Measurements from ENCODE around the gene EIF1.
A peak's percentile ranks its signal among the peaks of the same experiment; 100 is the strongest.

EIF1 gene

DNA sequence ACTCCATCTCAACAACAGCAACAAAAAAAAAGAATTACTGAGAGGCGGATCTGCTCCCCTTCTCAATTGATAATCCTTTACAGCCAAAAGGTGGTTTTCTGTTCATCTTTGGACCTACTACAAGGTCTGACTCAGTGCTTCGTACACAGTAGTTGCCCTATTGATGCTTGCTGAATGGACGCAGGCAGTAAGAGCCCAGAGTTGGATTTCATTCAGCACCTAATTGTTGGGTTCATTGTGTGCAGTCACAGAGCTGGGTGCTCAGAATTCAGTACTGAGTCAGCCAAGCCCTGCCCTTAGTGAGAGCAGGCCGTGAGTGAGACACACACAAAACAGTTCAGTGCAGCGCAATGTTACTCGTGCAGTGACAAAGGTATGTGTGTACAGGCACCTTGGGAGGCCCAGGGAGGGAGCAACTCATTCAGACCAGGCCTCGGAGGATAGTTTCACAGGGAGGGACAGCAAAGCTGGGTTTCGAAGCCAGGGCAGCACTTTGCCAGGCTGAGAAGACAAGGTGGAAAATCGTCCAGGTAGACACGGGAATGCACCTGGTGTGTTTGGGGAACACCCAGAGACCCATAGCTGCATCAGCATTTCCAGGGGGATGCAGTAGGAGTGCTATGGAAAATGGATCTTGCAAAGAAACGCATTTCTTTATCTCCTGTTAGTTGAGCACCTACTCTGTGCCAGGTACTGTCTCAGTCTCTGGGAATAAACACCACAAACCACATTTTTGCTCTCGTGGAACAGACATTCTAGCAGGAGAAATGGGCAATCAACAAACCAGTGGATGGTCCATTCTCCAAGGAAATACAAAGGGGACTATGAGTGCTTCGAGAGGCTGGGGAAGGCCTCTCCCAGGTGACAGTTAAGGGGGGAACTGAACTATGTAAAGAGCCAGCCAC lies 46.2 kb upstream of the EIF1 start:
- no peak for DNase-seq
- H3K27ac ChIP-seq (ENCODE audit: low read depth, low read length): no peak overlapping the region
- no peak overlapping the region for H2BK120ac ChIP-seq (ENCODE audit: insufficient read depth, low read length, poor library complexity)
- H3K9me3 ChIP-seq (ENCODE audit: insufficient read depth, low read depth, low read length): no peaks in the 10 kb centered on the region
- H3K4ac ChIP-seq (ENCODE audit: low read depth, low read length): no peak overlapping the region
- no peaks in the 10 kb centered on the region for H3K27me3 ChIP-seq (ENCODE audit: insufficient read depth, low read length)
- H3K79me1 ChIP-seq (ENCODE audit: low read length): peaks cover 12% of the 10 kb centered on the region
- no peaks in the 10 kb centered on the region for H3K79me2 ChIP-seq (ENCODE audit: control insufficient read depth, insufficient read depth, low read length, poor library complexity)
- H2BK12ac ChIP-seq (ENCODE audit: low read length): peak overlapping the region; percentile 46
- no peak overlapping the region for H4K8ac ChIP-seq (ENCODE audit: low read depth, low read length)
- H4K91ac ChIP-seq (ENCODE audit: low read depth, low read length): peak overlapping the region; percentile 20
- no peak overlapping the region for H3K9ac ChIP-seq (ENCODE audit: low read length)
- no peaks in the 10 kb centered on the region for H3K36me3 ChIP-seq (ENCODE audit: control insufficient read depth in 1 of 2, insufficient read depth in 2 of 2, low read length in 2 of 2)
- H2AK5ac ChIP-seq (ENCODE audit: low read length): peak overlapping the region; percentile 40
- no peak overlapping the region for H3K18ac ChIP-seq (ENCODE audit: low read length)
- H2BK5ac ChIP-seq (ENCODE audit: low read depth, low read length, poor library complexity): no peak overlapping the region
- H3K23ac ChIP-seq (ENCODE audit: low read length): no peak overlapping the region
- no peak overlapping the region for H3K4me3 ChIP-seq (ENCODE audit: low read depth, low read length)
- peak overlapping the region; percentile 8 for H4K12ac ChIP-seq (ENCODE audit: low read depth, low read length)
- no peak overlapping the region for H2AFZ ChIP-seq (ENCODE audit: insufficient read depth, low read length, poor library complexity)
- no peak overlapping the region for H3K14ac ChIP-seq (ENCODE audit: low read length)
- peaks cover 7 to 13% of the 10 kb centered on the region in 2 experiments for H3K4me1 ChIP-seq (ENCODE audit: control insufficient read depth in 1 of 2, insufficient read depth in 2 of 2, low read length in 2 of 2)
- no CpG with 5 or more reads among the region's 13 CpGs for WGBS (ENCODE audit: extremely low coverage, insufficient coverage, insufficient read length)
- no peak overlapping the region for H3K4me2 ChIP-seq (ENCODE audit: low read length)

DNA sequence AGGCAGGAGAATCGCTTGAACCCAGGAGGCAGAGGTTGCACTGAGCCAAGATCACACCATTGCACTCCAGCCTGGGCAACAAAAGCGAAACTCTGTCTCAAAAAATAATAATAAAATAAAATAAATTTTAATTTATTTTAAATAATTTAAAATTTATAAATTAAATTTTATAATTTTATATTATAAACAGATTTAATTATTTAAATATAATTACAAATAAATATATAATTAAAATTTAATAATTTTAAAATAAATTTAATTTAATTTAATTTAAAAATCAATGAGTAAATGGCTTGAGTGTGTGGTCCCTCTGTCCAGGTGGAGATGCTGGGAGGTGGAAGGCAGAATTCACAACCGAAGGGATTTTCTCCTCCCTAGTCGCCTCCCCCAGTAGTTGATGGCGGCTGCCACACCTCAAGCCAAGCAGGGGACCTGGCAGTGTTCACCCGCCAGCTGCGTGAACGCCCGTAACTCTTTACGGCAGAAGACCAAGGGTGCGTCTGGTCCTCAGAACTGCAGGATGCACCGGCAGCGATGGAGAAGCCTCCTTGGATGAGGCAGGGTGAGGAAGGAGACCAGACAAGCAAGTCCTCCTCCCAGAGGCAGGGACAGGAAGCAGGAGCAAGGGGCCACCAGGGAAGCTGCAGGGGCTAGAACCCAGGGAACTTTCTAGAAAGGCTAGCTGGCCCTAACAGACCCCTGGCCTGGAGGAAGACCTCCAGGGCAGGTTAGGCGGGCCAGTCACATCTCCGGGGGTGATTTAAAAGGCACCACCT lies 41.5 kb upstream of the EIF1 start:
- no peak for DNase-seq
- Histone ChIP-seq H3K9ac (ENCODE audit: low read length) (no peak overlapping the region), H4K12ac (ENCODE audit: low read depth, low read length) (no peak overlapping the region), H3K4me3 (ENCODE audit: low read depth, low read length) (no peak overlapping the region), H3K4me1 (ENCODE audit: control insufficient read depth in 1 of 2, insufficient read depth in 2 of 2, low read length in 2 of 2) (peaks cover 16 to 19% of the 10 kb centered on the region in 2 experiments), H3K36me3 (ENCODE audit: control insufficient read depth in 1 of 2, insufficient read depth in 2 of 2, low read length in 2 of 2) (no peaks in the 10 kb centered on the region), H3K27me3 (ENCODE audit: insufficient read depth, low read length) (no peaks in the 10 kb centered on the region), H2AK5ac (ENCODE audit: low read length) (no peak overlapping the region), H3K79me1 (ENCODE audit: low read length) (peaks cover 17% of the 10 kb centered on the region), H2AFZ (ENCODE audit: insufficient read depth, low read length, poor library complexity) (peak overlapping the region; percentile 19), H3K14ac (ENCODE audit: low read length) (peak overlapping the region; percentile 23), H4K91ac (ENCODE audit: low read depth, low read length) (peak overlapping the region; percentile 17), H3K18ac (ENCODE audit: low read length) (peak overlapping the region; percentile 3), H2BK12ac (ENCODE audit: low read length) (peak overlapping the region; percentile 55), H3K27ac (ENCODE audit: low read depth, low read length) (no peak overlapping the region), H2BK120ac (ENCODE audit: insufficient read depth, low read length, poor library complexity) (peak overlapping the region; percentile 4), H3K79me2 (ENCODE audit: control insufficient read depth, insufficient read depth, low read length, poor library complexity) (peaks cover 3% of the 10 kb centered on the region), H4K8ac (ENCODE audit: low read depth, low read length) (peak overlapping the region; percentile 40), H3K9me3 (ENCODE audit: insufficient read depth, low read depth, low read length) (peaks cover 2% of the 10 kb centered on the region), H3K23ac (ENCODE audit: low read length) (no peak overlapping the region), H3K4me2 (ENCODE audit: low read length) (no peak overlapping the region), H2BK5ac (ENCODE audit: low read depth, low read length, poor library complexity) (no peak overlapping the region), H3K4ac (ENCODE audit: low read depth, low read length) (no peak overlapping the region)
- WGBS (ENCODE audit: extremely low coverage, insufficient coverage, insufficient read length): no CpG with 5 or more reads among the region's 15 CpGs

DNA sequence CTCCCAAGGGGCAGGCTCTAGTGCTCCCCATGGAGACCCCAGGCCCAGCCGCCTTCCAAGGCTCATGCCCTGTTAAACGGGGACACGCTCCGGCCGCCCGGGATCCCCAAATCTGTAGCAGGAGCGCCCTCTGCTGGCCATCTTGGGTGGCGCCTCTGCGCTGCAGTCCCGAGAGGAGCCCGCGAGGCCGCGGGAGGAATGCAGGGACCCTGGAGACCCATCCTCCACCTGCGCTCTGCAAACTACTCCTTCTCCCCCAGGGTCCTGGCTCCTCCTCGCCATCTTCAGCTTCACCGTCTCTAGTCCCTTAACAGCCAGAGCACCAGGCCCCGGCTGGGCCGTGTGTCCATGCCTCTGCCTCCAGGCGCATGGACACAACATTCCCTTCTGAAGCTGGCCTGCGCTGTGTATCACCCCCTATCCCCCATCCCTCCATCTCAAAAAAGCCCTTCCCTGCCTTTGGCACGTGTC lies 40.7 kb upstream of the EIF1 start:
- peak overlapping the region; percentile 36 for H4K12ac ChIP-seq (ENCODE audit: low read depth, low read length)
- H2BK5ac ChIP-seq (ENCODE audit: low read depth, low read length, poor library complexity): no peak overlapping the region
- H4K91ac ChIP-seq (ENCODE audit: low read depth, low read length): peak overlapping the region; percentile 58
- peaks cover 16% of the 10 kb centered on the region in 2 experiments for H3K4me1 ChIP-seq (ENCODE audit: control insufficient read depth in 1 of 2, insufficient read depth in 2 of 2, low read length in 2 of 2)
- DNase-seq: peak; percentile 72 to 89
- H2BK120ac ChIP-seq (ENCODE audit: insufficient read depth, low read length, poor library complexity): peak overlapping the region; percentile 20
- no peaks in the 10 kb centered on the region for H3K27me3 ChIP-seq (ENCODE audit: insufficient read depth, low read length)
- H3K4me3 ChIP-seq (ENCODE audit: low read depth, low read length): no peak overlapping the region
- H3K36me3 ChIP-seq (ENCODE audit: control insufficient read depth in 1 of 2, insufficient read depth in 2 of 2, low read length in 2 of 2): no peaks in the 10 kb centered on the region
- H3K14ac ChIP-seq (ENCODE audit: low read length): no peak overlapping the region
- peak overlapping the region; percentile 65 for H2AFZ ChIP-seq (ENCODE audit: insufficient read depth, low read length, poor library complexity)
- no peak overlapping the region for H3K27ac ChIP-seq (ENCODE audit: low read depth, low read length)
- peak overlapping the region; percentile 56 for H4K8ac ChIP-seq (ENCODE audit: low read depth, low read length)
- WGBS (ENCODE audit: extremely low coverage, insufficient coverage, insufficient read length): no CpG with 5 or more reads among the region's 22 CpGs
- H3K23ac ChIP-seq (ENCODE audit: low read length): no peak overlapping the region
- peaks cover 2% of the 10 kb centered on the region for H3K9me3 ChIP-seq (ENCODE audit: insufficient read depth, low read depth, low read length)
- peak overlapping the region; percentile 55 for H2BK12ac ChIP-seq (ENCODE audit: low read length)
- H3K4me2 ChIP-seq (ENCODE audit: low read length): peak overlapping the region; percentile 69
- H3K79me1 ChIP-seq (ENCODE audit: low read length): peaks cover 17% of the 10 kb centered on the region
- no peak overlapping the region for H3K4ac ChIP-seq (ENCODE audit: low read depth, low read length)
- H3K18ac ChIP-seq (ENCODE audit: low read length): peak overlapping the region; percentile 30
- H2AK5ac ChIP-seq (ENCODE audit: low read length): no peak overlapping the region
- no peak overlapping the region for H3K9ac ChIP-seq (ENCODE audit: low read length)
- peaks cover 3% of the 10 kb centered on the region for H3K79me2 ChIP-seq (ENCODE audit: control insufficient read depth, insufficient read depth, low read length, poor library complexity)

DNA sequence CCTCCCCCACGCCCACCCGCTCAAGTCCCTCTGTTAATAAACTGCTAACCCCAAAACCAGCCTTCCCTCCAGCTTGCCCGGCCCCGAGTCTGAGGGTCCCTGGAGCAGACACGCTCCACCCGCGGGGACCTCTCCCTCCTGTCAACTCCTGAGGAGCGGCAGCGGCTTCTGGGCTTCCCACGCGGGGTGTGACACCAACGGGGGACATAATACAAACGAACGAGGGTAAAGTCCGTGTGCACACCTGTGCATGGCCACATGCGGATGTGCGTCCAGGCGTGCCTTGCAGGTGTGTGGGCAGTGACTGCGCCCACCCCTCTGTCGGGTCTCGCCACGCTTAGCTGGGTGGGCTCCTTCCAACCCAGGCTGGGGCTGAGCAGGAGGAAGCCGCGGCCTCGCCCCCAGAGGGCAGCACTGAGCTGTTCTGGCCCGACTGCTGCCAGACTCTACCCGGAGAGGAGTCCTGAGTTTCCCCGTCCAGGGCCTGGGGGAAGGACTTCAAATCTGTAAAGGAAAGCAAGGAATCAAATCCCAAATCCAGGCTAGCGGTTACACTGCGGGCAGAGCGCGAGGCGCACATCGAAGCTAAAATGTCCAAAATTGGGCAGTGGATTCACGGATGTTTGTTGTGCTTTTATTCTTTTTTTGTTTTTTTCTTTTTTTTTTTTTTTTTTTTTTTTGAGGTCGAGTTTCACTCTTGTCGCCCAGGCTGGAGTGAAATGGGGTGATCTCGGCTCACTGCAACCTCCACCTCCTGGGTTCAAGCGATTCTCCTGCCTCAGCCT lies 40.1 kb upstream of the EIF1 start:
- H3K79me1 ChIP-seq (ENCODE audit: low read length): peaks cover 15% of the 10 kb centered on the region
- H3K23ac ChIP-seq (ENCODE audit: low read length): no peak overlapping the region
- peak overlapping the region; percentile 65 for H2AFZ ChIP-seq (ENCODE audit: insufficient read depth, low read length, poor library complexity)
- peak overlapping the region; percentile 65 for H2BK120ac ChIP-seq (ENCODE audit: insufficient read depth, low read length, poor library complexity)
- peaks cover 2% of the 10 kb centered on the region for H3K9me3 ChIP-seq (ENCODE audit: insufficient read depth, low read depth, low read length)
- peaks cover 16% of the 10 kb centered on the region in 2 experiments for H3K4me1 ChIP-seq (ENCODE audit: control insufficient read depth in 1 of 2, insufficient read depth in 2 of 2, low read length in 2 of 2)
- H4K12ac ChIP-seq (ENCODE audit: low read depth, low read length): no peak overlapping the region
- DNase-seq: peak; percentile 81 to 91
- peak overlapping the region; percentile 55 for H2BK12ac ChIP-seq (ENCODE audit: low read length)
- H3K4ac ChIP-seq (ENCODE audit: low read depth, low read length): peak overlapping the region; percentile 27
- H2BK5ac ChIP-seq (ENCODE audit: low read depth, low read length, poor library complexity): peak overlapping the region; percentile 15
- H4K8ac ChIP-seq (ENCODE audit: low read depth, low read length): peak overlapping the region; percentile 56
- H3K79me2 ChIP-seq (ENCODE audit: control insufficient read depth, insufficient read depth, low read length, poor library complexity): peaks cover 3% of the 10 kb centered on the region
- H3K18ac ChIP-seq (ENCODE audit: low read length): peak overlapping the region; percentile 32
- H3K27me3 ChIP-seq (ENCODE audit: insufficient read depth, low read length): no peaks in the 10 kb centered on the region
- no CpG with 5 or more reads among the region's 39 CpGs for WGBS (ENCODE audit: extremely low coverage, insufficient coverage, insufficient read length)
- no peak overlapping the region for H3K27ac ChIP-seq (ENCODE audit: low read depth, low read length)
- H2AK5ac ChIP-seq (ENCODE audit: low read length): no peak overlapping the region
- peak overlapping the region; percentile 69 for H3K14ac ChIP-seq (ENCODE audit: low read length)
- H3K36me3 ChIP-seq (ENCODE audit: control insufficient read depth in 1 of 2, insufficient read depth in 2 of 2, low read length in 2 of 2): no peaks in the 10 kb centered on the region
- H3K9ac ChIP-seq (ENCODE audit: low read length): peak overlapping the region; percentile 54
- H3K4me3 ChIP-seq (ENCODE audit: low read depth, low read length): no peak overlapping the region
- peak overlapping the region; percentile 69 for H3K4me2 ChIP-seq (ENCODE audit: low read length)
- peak overlapping the region; percentile 58 for H4K91ac ChIP-seq (ENCODE audit: low read depth, low read length)
